ENCODE results near the gene SLC34A2.
"Not testable (repeated sequence)": the region's sequence is repeated elsewhere in the genome, so short reads cannot be mapped to it uniquely, and the experiment has no call there.

The SLC34A2 gene

GRCh38 chr4:25661441-25661840 lies 5.8 kb downstream of the SLC34A2 start:
- not testable (repeated sequence) for DNase-seq

GRCh38 chr4:25662306-25662705 lies 6.7 kb downstream of the SLC34A2 start:
- no peak for DNase-seq

GRCh38 chr4:25663781-25664180 lies 8.1 kb downstream of the SLC34A2 start:
- no peak for DNase-seq

GRCh38 chr4:25666031-25666630 lies 10.5 kb downstream of the SLC34A2 start:
- DNase-seq, result no peak

- no peak for DNase-seq
Observed at GRCh38 chr4:25667931-25668557, 12.4 kb downstream of the SLC34A2 start.

GRCh38 chr4:25670991-25671390 lies 15.3 kb downstream of the SLC34A2 start:
- DNase-seq, result no peak

- no peak for DNase-seq
Observed at GRCh38 chr4:25672756-25673155, 17.1 kb downstream of the SLC34A2 start.

- DNase-seq, result no peak
Observed at GRCh38 chr4:25674386-25674785, 18.7 kb downstream of the SLC34A2 start.

- DNase-seq, result no peak
Observed at GRCh38 chr4:25676221-25676620, 20.6 kb downstream of the SLC34A2 start.

GRCh38 chr4:25677157-25677556 lies 21.5 kb downstream of the SLC34A2 start:
- no peak for DNase-seq

- DNase-seq, result no peak
Observed at GRCh38 chr4:25677943-25678342, 22.3 kb downstream of the SLC34A2 start.

GRCh38 chr4:25687773-25688172 lies 32.1 kb downstream of the SLC34A2 start:
- DNase-seq, result no peak

- no peak for DNase-seq
Observed at GRCh38 chr4:25694466-25694865, 38.8 kb downstream of the SLC34A2 start.

GRCh38 chr4:25696409-25696808 lies 40.8 kb downstream of the SLC34A2 start:
- no peak for DNase-seq

GRCh38 chr4:25697516-25697915 lies 41.9 kb downstream of the SLC34A2 start:
- no peak for DNase-seq

- DNase-seq, result no peak
Observed at GRCh38 chr4:25700661-25701060, 45.0 kb downstream of the SLC34A2 start.

- no peak for DNase-seq
Observed at GRCh38 chr4:25702848-25703247, 47.2 kb downstream of the SLC34A2 start.

- no peak for DNase-seq
Observed at GRCh38 chr4:25703731-25704388, 48.2 kb downstream of the SLC34A2 start.

- no peak for DNase-seq
Observed at GRCh38 chr4:25704516-25704915, 48.9 kb downstream of the SLC34A2 start.

- no peak for DNase-seq
Observed at GRCh38 chr4:25710637-25711036, 55.0 kb downstream of the SLC34A2 start.

GRCh38 chr4:25712611-25713010 lies 57.0 kb downstream of the SLC34A2 start:
- DNase-seq, result no peak

GRCh38 chr4:25713812-25714211 lies 58.2 kb downstream of the SLC34A2 start:
- no peak for DNase-seq

GRCh38 chr4:25722964-25723363 lies 67.3 kb downstream of the SLC34A2 start:
- DNase-seq, result no peak

- DNase-seq, result no peak
Observed at GRCh38 chr4:25723409-25723808, 67.8 kb downstream of the SLC34A2 start.
